ENCODE data around the gene KCNJ9.

GRCh38 chr1:160129966-160130365, 48.6 kb downstream of the KCNJ9 start:
- TF ChIP-seq CTCF (IDR thresholded peaks at IDR 0.05; ENCODE audit: low read depth, low read length) (no peak), POLR2A (IDR thresholded peaks at IDR 0.05; ENCODE audit: extremely low read depth, insufficient read length) (no peak), MYC (IDR thresholded peaks at IDR 0.05; ENCODE audit: low read depth, low read length) (no peak)
- TF ChIP-seq, protein P1, sequence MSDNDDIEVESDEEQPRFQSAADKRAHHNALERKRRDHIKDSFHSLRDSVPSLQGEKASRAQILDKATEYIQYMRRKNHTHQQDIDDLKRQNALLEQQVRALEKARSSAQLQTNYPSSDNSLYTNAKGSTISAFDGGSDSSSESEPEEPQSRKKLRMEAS (IDR thresholded peaks at IDR 0.05; ENCODE audit: low read depth, low read length) = no peak

Data from NB4 (cell line).